Activated CD4-positive, alpha-beta memory T cell treated with anti-CD3 and anti-CD28 coated beads for 36 hours (primary cell): ENCODE results near the gene HIVEP2. TPM values are rescaled to one million over a fixed set of nuclear protein-coding genes. Genes with fewer than 3 reads are reported as not detected.
A peak's percentile ranks its signal among the peaks of the same experiment; 100 is the strongest.

Source experiments
- CTCF ChIA-PET: fragments of 350-600 bp; sonication (Branson Sonifier 250); formaldehyde crosslinking; loops from one replicate; lab custom pipeline; 2021; ENCODE audit warnings: antibody characterized with exemption, inconsistent platforms; lab: Charles Lee
- POLR2A ChIA-PET: fragments of 350-600 bp; sonication (Branson Sonifier 250); formaldehyde crosslinking; loops from one replicate; lab custom pipeline; 2021; ENCODE audit warnings: antibody characterized with exemption; lab: Charles Lee
- DNase-seq: peaks from one replicate; pipeline ENCODE4 v3.0.0-alpha.2; 2020
- H3K27ac Mint-ChIP-seq: one replicate; pipeline ENCODE4 v1.8.0; 2021; ENCODE audit warnings: mixed read lengths
- H3K27me3 Mint-ChIP-seq: one replicate; pipeline ENCODE4 v1.8.0; 2021; ENCODE audit warnings: mixed read lengths
- H3K36me3 Mint-ChIP-seq: one replicate; pipeline ENCODE4 v1.8.0; 2021; ENCODE audit warnings: mixed read lengths
- H3K4me1 Mint-ChIP-seq: one replicate; pipeline ENCODE4 v1.8.0; 2021; ENCODE audit warnings: low read depth, mixed read lengths
- H3K4me3 Mint-ChIP-seq: one replicate; pipeline ENCODE4 v1.8.0; 2021; ENCODE audit warnings: mild to moderate bottlenecking, mixed read lengths
- H3K9me3 Mint-ChIP-seq: one replicate; pipeline ENCODE4 v1.8.0; 2021; ENCODE audit warnings: mixed read lengths
- intact Hi-C: fragments of 100-400 bp; cut with micrococcal nuclease; formaldehyde crosslinking; loops from one replicate; pipeline ENCODE4 v1.15.1; 2023
- total RNA-seq, 2 experiments: library from RNA; stranded (reverse); gene quantifications; one replicate each; pipeline ENCODE4 v1.2.3, GENCODE V29; 2021

HIVEP2 gene
- total RNA-seq, 2 experiments from 2014 or later, result 24.3 to 25.1 TPM

GRCh38 chr6:142933701-142934100 lies 11.3 kb downstream of the HIVEP2 start:
- H3K27ac Mint-ChIP-seq, result peak overlapping the region; percentile 91
- no peak for DNase-seq
- H3K27me3 Mint-ChIP-seq, result no peaks in the 10 kb centered on the region
- CTCF ChIA-PET, result no interaction called here
- POLR2A ChIA-PET, result interaction anchor here (1.2 kb wide), 1 partner anchor 10 kb away, joined by 3 read pairs; no protein-coding TSS in a partner anchor
- peaks cover 1% of the 10 kb centered on the region for H3K9me3 Mint-ChIP-seq
- peaks cover 5% of the 10 kb centered on the region for H3K36me3 Mint-ChIP-seq
- intact Hi-C loops, result no loop called here
- peak overlapping the region; percentile 66 for H3K4me3 Mint-ChIP-seq
- peaks cover 91% of the 10 kb centered on the region for H3K4me1 Mint-ChIP-seq

GRCh38 chr6:142932889-142933288 lies 12.1 kb downstream of the HIVEP2 start:
- H3K36me3 Mint-ChIP-seq, result peaks cover 5% of the 10 kb centered on the region
- H3K27me3 Mint-ChIP-seq, result no peaks in the 10 kb centered on the region
- POLR2A ChIA-PET, result interaction anchor here (0.6 to 0.7 kb wide), 3 partner anchors 11 to 96 kb away, joined by 3 to 8 read pairs (median 4); no protein-coding TSS in a partner anchor
- CTCF ChIA-PET, result no interaction called here
- H3K4me3 Mint-ChIP-seq, result peak overlapping the region; percentile 66
- DNase-seq, result no peak
- H3K4me1 Mint-ChIP-seq, result peaks cover 85% of the 10 kb centered on the region
- H3K27ac Mint-ChIP-seq, result peak overlapping the region; percentile 87
- H3K9me3 Mint-ChIP-seq, result peaks cover 1% of the 10 kb centered on the region
- intact Hi-C loops, result no loop called here

GRCh38 chr6:142929751-142930358 lies 15.1 kb downstream of the HIVEP2 start:
- Mint-ChIP-seq H3K4me1 (peaks cover 75% of the 10 kb centered on the region), H3K4me3 (peak overlapping the region; percentile 83), H3K9me3 (no peaks in the 10 kb centered on the region), H3K27ac (peak overlapping the region; percentile 91), H3K36me3 (peaks cover 8% of the 10 kb centered on the region), H3K27me3 (no peaks in the 10 kb centered on the region)
- CTCF ChIA-PET, result interaction anchor here (0.8 to 2.3 kb wide), 5 partner anchors 10 to 238 kb away, joined by 3 to 7 read pairs (median 5); no protein-coding TSS in a partner anchor
- POLR2A ChIA-PET, result interaction anchor here (0.7 to 2.0 kb wide), 11 partner anchors 8 to 127 kb away, joined by 3 to 16 read pairs (median 6); partner anchors contain the start of gene HIVEP2
- intact Hi-C loops, result loop anchor here (1.0 to 5.0 kb wide), 2 partner anchors 13 to 43 kb away; no protein-coding TSS in a partner anchor
- no peak for DNase-seq

- intact Hi-C loops, result loop anchor here (1.0 to 5.0 kb wide), 3 partner anchors 15 to 41 kb away; no protein-coding TSS in a partner anchor
- Mint-ChIP-seq H3K4me3 (peak overlapping the region; percentile 83), H3K4me1 (peaks cover 63% of the 10 kb centered on the region), H3K27me3 (no peaks in the 10 kb centered on the region), H3K27ac (peak overlapping the region; percentile 91), H3K36me3 (peaks cover 13% of the 10 kb centered on the region), H3K9me3 (no peaks in the 10 kb centered on the region)
- DNase-seq, result no peak
- CTCF ChIA-PET, result interaction anchor here (1.6 kb wide), 1 partner anchor 15 kb away, joined by 3 read pairs; no protein-coding TSS in a partner anchor
- POLR2A ChIA-PET, result interaction anchor here (0.6 to 3.5 kb wide), 12 partner anchors 9 to 108 kb away, joined by 3 to 37 read pairs (median 6); no protein-coding TSS in a partner anchor
Measured at GRCh38 chr6:142927904-142928303, 17.1 kb downstream of the HIVEP2 start.

- ChIA-PET POLR2A (interaction anchor here (1.0 to 3.5 kb wide), 12 partner anchors 10 to 107 kb away, joined by 3 to 37 read pairs (median 8); no protein-coding TSS in a partner anchor), CTCF (interaction anchor here (0.7 to 2.0 kb wide), 4 partner anchors 11 to 84 kb away, joined by 3 to 7 read pairs (median 3); no protein-coding TSS in a partner anchor)
- DNase-seq, result no peak
- peak overlapping the region; percentile 91 for H3K27ac Mint-ChIP-seq
- H3K9me3 Mint-ChIP-seq, result no peaks in the 10 kb centered on the region
- intact Hi-C loops, result loop anchor here (1.0 to 5.0 kb wide), 3 partner anchors 16 to 40 kb away; no protein-coding TSS in a partner anchor
- H3K36me3 Mint-ChIP-seq, result peaks cover 13% of the 10 kb centered on the region
- H3K4me1 Mint-ChIP-seq, result peaks cover 56% of the 10 kb centered on the region
- H3K4me3 Mint-ChIP-seq, result peak overlapping the region; percentile 83
- H3K27me3 Mint-ChIP-seq, result no peaks in the 10 kb centered on the region
Measured at GRCh38 chr6:142927271-142927580, 17.8 kb downstream of the HIVEP2 start.

- POLR2A ChIA-PET, result interaction anchor here (0.8 to 3.5 kb wide), 14 partner anchors 11 to 108 kb away, joined by 3 to 37 read pairs (median 7); partner anchors contain the start of gene HIVEP2
- H3K4me1 Mint-ChIP-seq, result peaks cover 55% of the 10 kb centered on the region
- no peaks in the 10 kb centered on the region for H3K27me3 Mint-ChIP-seq
Measured at GRCh38 chr6:142926494-142927270, 18.3 kb downstream of the HIVEP2 start.

GRCh38 chr6:142926177-142926493 lies 18.8 kb downstream of the HIVEP2 start:
- ChIA-PET CTCF (interaction anchor here (1.3 to 2.0 kb wide), 6 partner anchors 13 to 83 kb away, joined by 3 to 7 read pairs (median 4); no protein-coding TSS in a partner anchor), POLR2A (interaction anchor here (0.6 to 3.5 kb wide), 16 partner anchors 11 to 108 kb away, joined by 3 to 37 read pairs (median 6); partner anchors contain the start of gene HIVEP2)
- no peak for DNase-seq
- Mint-ChIP-seq H3K27ac (peak overlapping the region; percentile 91), H3K27me3 (no peaks in the 10 kb centered on the region), H3K36me3 (peaks cover 13% of the 10 kb centered on the region), H3K4me3 (peak overlapping the region; percentile 83), H3K9me3 (no peaks in the 10 kb centered on the region), H3K4me1 (peaks cover 49% of the 10 kb centered on the region)
- intact Hi-C loops, result loop anchor here (2.0 to 5.0 kb wide), 2 partner anchors 17 to 39 kb away; no protein-coding TSS in a partner anchor

More at GRCh38 chr6:142926494-142927270, 18.3 kb downstream of the HIVEP2 start:
- H3K36me3 Mint-ChIP-seq, result peaks cover 13% of the 10 kb centered on the region
- H3K9me3 Mint-ChIP-seq, result no peaks in the 10 kb centered on the region
- CTCF ChIA-PET, result interaction anchor here (0.7 to 2.0 kb wide), 6 partner anchors 12 to 84 kb away, joined by 3 to 7 read pairs (median 4); no protein-coding TSS in a partner anchor
- intact Hi-C loops, result loop anchor here (1.0 to 5.0 kb wide), 3 partner anchors 16 to 39 kb away; no protein-coding TSS in a partner anchor
- peak; percentile 83 for DNase-seq
- H3K4me3 Mint-ChIP-seq, result peak overlapping the region; percentile 83
- peak overlapping the region; percentile 91 for H3K27ac Mint-ChIP-seq

GRCh38 chr6:142925575-142926110 lies 19.3 kb downstream of the HIVEP2 start:
- no peaks in the 10 kb centered on the region for H3K9me3 Mint-ChIP-seq

GRCh38 chr6:142918339-142919042 lies 26.5 kb downstream of the HIVEP2 start:
- ChIA-PET POLR2A (interaction anchor here (1.1 kb wide), 1 partner anchor 11 kb away, joined by 3 read pairs; no protein-coding TSS in a partner anchor), CTCF (interaction anchor here (0.6 kb wide), 1 partner anchor 1450 kb away, joined by 3 read pairs; no protein-coding TSS in a partner anchor)
- Mint-ChIP-seq H3K27me3 (no peaks in the 10 kb centered on the region), H3K36me3 (peaks cover 6% of the 10 kb centered on the region), H3K27ac (peak overlapping the region; percentile 60), H3K4me1 (peaks cover 64% of the 10 kb centered on the region), H3K9me3 (no peaks in the 10 kb centered on the region), H3K4me3 (no peak overlapping the region)
- intact Hi-C loops, result no loop called here
- no peak for DNase-seq

More at GRCh38 chr6:142925575-142926110, 19.3 kb downstream of the HIVEP2 start:
- H3K27me3 Mint-ChIP-seq, result no peaks in the 10 kb centered on the region
- peaks cover 13% of the 10 kb centered on the region for H3K36me3 Mint-ChIP-seq
- ChIA-PET POLR2A (interaction anchor here (0.6 to 3.5 kb wide), 12 partner anchors 11 to 107 kb away, joined by 3 to 37 read pairs (median 4); no protein-coding TSS in a partner anchor), CTCF (interaction anchor here (0.9 to 2.0 kb wide), 5 partner anchors 9 to 83 kb away, joined by 3 to 7 read pairs (median 4); no protein-coding TSS in a partner anchor)
- peak overlapping the region; percentile 17 for H3K4me3 Mint-ChIP-seq
- peak overlapping the region; percentile 58 for H3K27ac Mint-ChIP-seq
- DNase-seq, result no peak
- intact Hi-C loops, result loop anchor here (1.0 to 5.0 kb wide), 3 partner anchors 11 to 38 kb away; no protein-coding TSS in a partner anchor
- peaks cover 48% of the 10 kb centered on the region for H3K4me1 Mint-ChIP-seq

- H3K9me3 Mint-ChIP-seq, result no peaks in the 10 kb centered on the region
- peaks cover 10% of the 10 kb centered on the region for H3K36me3 Mint-ChIP-seq
- H3K4me1 Mint-ChIP-seq, result peaks cover 74% of the 10 kb centered on the region
- no peak overlapping the region for H3K27ac Mint-ChIP-seq
- H3K4me3 Mint-ChIP-seq, result no peak overlapping the region
- ChIA-PET CTCF (interaction anchor here (1.4 kb wide), 1 partner anchor 8 kb away, joined by 3 read pairs; no protein-coding TSS in a partner anchor), POLR2A (interaction anchor here (0.7 kb wide), 1 partner anchor 11 kb away, joined by 3 read pairs; no protein-coding TSS in a partner anchor)
- no peaks in the 10 kb centered on the region for H3K27me3 Mint-ChIP-seq
- no peak for DNase-seq
- intact Hi-C loops, result no loop called here
Measured at GRCh38 chr6:142916881-142917280, 28.1 kb downstream of the HIVEP2 start.
